Measurements from ENCODE around the gene FBXL5.

Gene FBXL5

DNA sequence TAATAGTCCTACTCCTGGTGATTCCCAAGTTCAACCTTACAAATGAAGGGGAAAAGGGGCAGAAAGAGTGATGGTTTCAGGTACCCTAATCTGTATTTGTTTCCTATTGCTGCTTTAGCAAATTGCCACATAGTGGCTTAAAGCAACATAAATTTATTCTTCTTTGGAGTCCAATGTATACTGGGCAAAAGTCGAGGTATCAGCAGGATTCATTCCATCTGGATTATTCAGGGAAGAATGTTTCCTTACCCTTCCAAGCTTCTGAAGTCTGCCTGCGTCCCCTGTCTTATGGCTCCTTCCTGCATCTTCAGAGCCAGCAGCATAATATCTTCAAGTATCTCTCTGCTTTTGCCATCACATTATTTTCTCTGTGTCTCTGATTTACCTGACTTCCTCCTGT lies 37.4 kb upstream of the FBXL5 start:
- Histone ChIP-seq H3K9me3 (ENCODE audit: control insufficient read depth, insufficient read depth, low read depth, low read length) (no peaks in the 10 kb centered on the region), H3K4me1 (ENCODE audit: control insufficient read depth, insufficient read depth, low read length) (no peaks in the 10 kb centered on the region), H3K27ac (ENCODE audit: extremely low read depth, low read depth, low read length) (no peak overlapping the region), H3K36me3 (ENCODE audit: control insufficient read depth in 2 of 2, insufficient read depth in 1 of 2, low read length in 2 of 2) (peaks cover 3 to 15% of the 10 kb centered on the region in 2 experiments; a peak in 2 of 3 replicates), H3K4me3 (ENCODE audit: low read depth, low read length) (no peak overlapping the region)
- no peak for TF ChIP-seq ZNF114 (tag by site-specific recombination; IDR thresholded peaks at IDR 0.05)
- TF ChIP-seq ZEB2 (tag by site-specific recombination; IDR thresholded peaks at IDR 0.05): no peak
- no peak for TF ChIP-seq KLF8 (tag by site-specific recombination; IDR thresholded peaks at IDR 0.05)
- TF ChIP-seq ZNF24 (tag by site-specific recombination; IDR thresholded peaks at IDR 0.05): no peak
- TF ChIP-seq ZNF302 (tag by site-specific recombination; IDR thresholded peaks at IDR 0.05; ENCODE audit: low read depth): no peak
- TF ChIP-seq, protein P1, sequence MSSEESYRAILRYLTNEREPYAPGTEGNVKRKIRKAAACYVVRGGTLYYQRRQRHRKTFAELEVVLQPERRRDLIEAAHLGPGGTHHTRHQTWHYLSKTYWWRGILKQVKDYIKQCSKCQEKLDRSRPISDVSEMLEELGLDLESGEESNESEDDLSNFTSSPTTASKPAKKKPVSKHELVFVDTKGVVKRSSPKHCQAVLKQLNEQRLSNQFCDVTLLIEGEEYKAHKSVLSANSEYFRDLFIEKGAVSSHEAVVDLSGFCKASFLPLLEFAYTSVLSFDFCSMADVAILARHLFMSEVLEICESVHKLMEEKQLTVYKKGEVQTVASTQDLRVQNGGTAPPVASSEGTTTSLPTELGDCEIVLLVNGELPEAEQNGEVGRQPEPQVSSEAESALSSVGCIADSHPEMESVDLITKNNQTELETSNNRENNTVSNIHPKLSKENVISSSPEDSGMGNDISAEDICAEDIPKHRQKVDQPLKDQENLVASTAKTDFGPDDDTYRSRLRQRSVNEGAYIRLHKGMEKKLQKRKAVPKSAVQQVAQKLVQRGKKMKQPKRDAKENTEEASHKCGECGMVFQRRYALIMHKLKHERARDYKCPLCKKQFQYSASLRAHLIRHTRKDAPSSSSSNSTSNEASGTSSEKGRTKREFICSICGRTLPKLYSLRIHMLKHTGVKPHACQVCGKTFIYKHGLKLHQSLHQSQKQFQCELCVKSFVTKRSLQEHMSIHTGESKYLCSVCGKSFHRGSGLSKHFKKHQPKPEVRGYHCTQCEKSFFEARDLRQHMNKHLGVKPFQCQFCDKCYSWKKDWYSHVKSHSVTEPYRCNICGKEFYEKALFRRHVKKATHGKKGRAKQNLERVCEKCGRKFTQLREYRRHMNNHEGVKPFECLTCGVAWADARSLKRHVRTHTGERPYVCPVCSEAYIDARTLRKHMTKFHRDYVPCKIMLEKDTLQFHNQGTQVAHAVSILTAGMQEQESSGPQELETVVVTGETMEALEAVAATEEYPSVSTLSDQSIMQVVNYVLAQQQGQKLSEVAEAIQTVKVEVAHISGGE (tag by site-specific recombination; conservative IDR thresholded peaks at IDR 0.05; ENCODE audit: low read depth): no peak
- no peak for TF ChIP-seq ZNF558 (tag by site-specific recombination; IDR thresholded peaks at IDR 0.05)
- no peak for TF ChIP-seq ZFP37 (tag by site-specific recombination; IDR thresholded peaks at IDR 0.05)
- no peak for TF ChIP-seq ZNF837 (tag by site-specific recombination; IDR thresholded peaks at IDR 0.05)
- TF ChIP-seq ZNF140 (tag by site-specific recombination; IDR thresholded peaks at IDR 0.05): no peak
- TF ChIP-seq HOXD13 (CRISPR knock-in tag; IDR thresholded peaks at IDR 0.05; ENCODE audit: borderline replicate concordance): no peak
- no peak for TF ChIP-seq TRIM28 (IDR thresholded peaks at IDR 0.05; ENCODE audit: borderline replicate concordance, low read length)
- TF ChIP-seq, protein P2, sequence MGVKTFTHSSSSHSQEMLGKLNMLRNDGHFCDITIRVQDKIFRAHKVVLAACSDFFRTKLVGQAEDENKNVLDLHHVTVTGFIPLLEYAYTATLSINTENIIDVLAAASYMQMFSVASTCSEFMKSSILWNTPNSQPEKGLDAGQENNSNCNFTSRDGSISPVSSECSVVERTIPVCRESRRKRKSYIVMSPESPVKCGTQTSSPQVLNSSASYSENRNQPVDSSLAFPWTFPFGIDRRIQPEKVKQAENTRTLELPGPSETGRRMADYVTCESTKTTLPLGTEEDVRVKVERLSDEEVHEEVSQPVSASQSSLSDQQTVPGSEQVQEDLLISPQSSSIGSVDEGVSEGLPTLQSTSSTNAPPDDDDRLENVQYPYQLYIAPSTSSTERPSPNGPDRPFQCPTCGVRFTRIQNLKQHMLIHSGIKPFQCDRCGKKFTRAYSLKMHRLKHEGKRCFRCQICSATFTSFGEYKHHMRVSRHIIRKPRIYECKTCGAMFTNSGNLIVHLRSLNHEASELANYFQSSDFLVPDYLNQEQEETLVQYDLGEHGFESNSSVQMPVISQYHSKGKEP (tag by site-specific recombination; IDR thresholded peaks at IDR 0.05): no peak
- ChIA-PET CTCF (no interaction called here), POLR2A (no interaction called here)

DNA sequence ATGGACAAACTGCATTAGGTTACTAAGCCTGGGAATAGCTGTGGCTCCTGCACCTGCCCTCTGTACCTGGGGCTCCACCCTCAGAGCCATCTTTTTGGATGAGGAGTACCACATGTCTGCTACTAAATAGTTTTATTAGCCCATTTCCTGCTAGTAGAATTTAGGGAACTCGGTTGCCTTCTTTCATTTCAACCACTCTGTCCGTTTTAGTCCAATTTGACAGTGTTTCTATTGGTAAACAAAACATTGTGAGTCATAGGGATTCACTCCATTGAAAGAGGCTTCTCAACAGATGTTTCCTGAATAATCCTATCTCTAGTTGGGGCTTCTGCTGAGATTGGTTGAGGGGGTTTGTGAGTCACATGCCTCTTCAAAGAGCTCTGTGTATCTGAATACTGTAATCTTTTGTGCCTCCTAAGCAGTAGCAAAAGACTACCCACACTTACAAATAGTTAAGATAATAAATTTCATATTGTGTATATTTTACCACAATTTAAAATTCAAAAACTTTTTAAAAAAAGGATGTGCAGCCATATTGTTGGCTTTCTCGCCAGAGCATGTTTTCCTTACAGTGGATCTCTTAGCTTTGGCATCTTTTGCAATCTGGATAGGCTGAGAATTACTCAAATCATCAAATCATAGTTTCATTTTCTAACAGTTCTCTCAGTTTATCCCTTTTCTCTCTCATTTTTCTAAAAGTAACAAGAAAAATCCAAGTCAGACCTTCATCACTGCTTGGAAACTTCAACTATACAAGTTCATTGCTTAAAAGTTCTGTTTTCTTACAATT lies 36.4 kb upstream of the FBXL5 start:
- Histone ChIP-seq H3K9me3 (ENCODE audit: control insufficient read depth, insufficient read depth, low read depth, low read length) (no peaks in the 10 kb centered on the region), H3K4me1 (ENCODE audit: control insufficient read depth, insufficient read depth, low read length) (no peaks in the 10 kb centered on the region), H3K27ac (ENCODE audit: extremely low read depth, low read depth, low read length) (no peak overlapping the region), H3K4me3 (ENCODE audit: low read depth, low read length) (no peak overlapping the region), H3K36me3 (ENCODE audit: control insufficient read depth in 2 of 2, insufficient read depth in 1 of 2, low read length in 2 of 2) (peaks cover 3 to 25% of the 10 kb centered on the region in 2 experiments)
- POLR2A ChIA-PET: interaction anchor here (0.9 kb wide), 1 partner anchor 10 kb away, joined by 6 read pairs; the partner anchor contains the start of gene FAM200B
- CTCF ChIA-PET: no interaction called here
- TF ChIP-seq ZNF768 (tag by site-specific recombination; IDR thresholded peaks at IDR 0.05) (no peak), ZNF629 (tag by site-specific recombination; IDR thresholded peaks at IDR 0.05) (no peak), ZNF664 (tag by site-specific recombination; IDR thresholded peaks at IDR 0.05) (no peak), EGR2 (tag by site-specific recombination; IDR thresholded peaks at IDR 0.05; ENCODE audit: low read depth) (no peak), ZNF354C (tag by site-specific recombination; IDR thresholded peaks at IDR 0.05; ENCODE audit: borderline replicate concordance, low read depth) (no peak), SP2 (tag by site-specific recombination; IDR thresholded peaks at IDR 0.05) (no peak), ZNF677 (tag by site-specific recombination; IDR thresholded peaks at IDR 0.05) (no peak), ZNF350 (tag by site-specific recombination; IDR thresholded peaks at IDR 0.05) (no peak), MYNN (tag by site-specific recombination; IDR thresholded peaks at IDR 0.05; ENCODE audit: borderline replicate concordance) (no peak), ZNF658 (tag by site-specific recombination; IDR thresholded peaks at IDR 0.05) (no peak), ZBTB21 (tag by site-specific recombination; IDR thresholded peaks at IDR 0.05) (no peak), ZNF76 (tag by site-specific recombination; IDR thresholded peaks at IDR 0.05; ENCODE audit: borderline replicate concordance, low read depth) (no peak), ZNF16 (tag by site-specific recombination; IDR thresholded peaks at IDR 0.05; ENCODE audit: low read depth) (no peak), ZNF610 (tag by site-specific recombination; IDR thresholded peaks at IDR 0.05; ENCODE audit: borderline replicate concordance) (no peak), ZNF10 (tag by site-specific recombination; IDR thresholded peaks at IDR 0.05) (no peak), PRDM1 (tag by site-specific recombination; IDR thresholded peaks at IDR 0.05) (no peak), ZFP69B (tag by site-specific recombination; IDR thresholded peaks at IDR 0.05) (no peak)
- TF ChIP-seq, protein P3, sequence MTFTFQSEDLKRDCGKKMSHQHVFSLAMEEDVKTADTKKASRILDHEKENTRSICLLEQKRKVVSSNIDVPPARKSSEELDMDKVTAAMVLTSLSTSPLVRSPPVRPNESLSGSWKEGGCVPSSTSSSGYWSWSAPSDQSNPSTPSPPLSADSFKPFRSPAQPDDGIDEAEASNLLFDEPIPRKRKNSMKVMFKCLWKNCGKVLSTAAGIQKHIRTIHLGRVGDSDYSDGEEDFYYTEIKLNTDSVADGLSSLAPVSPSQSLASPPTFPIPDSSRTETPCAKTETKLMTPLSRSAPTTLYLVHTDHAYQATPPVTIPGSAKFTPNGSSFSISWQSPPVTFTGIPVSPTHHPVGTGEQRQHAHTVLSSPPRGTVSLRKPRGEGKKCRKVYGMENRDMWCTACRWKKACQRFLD (tag by site-specific recombination; IDR thresholded peaks at IDR 0.05): no peak
